CD4-positive, alpha-beta T cell treated with Interleukin-10 for 1 hour (primary cell): ENCODE data around the gene MAN2B1.
"Not testable (repeated sequence)": the region's sequence is repeated elsewhere in the genome, so short reads cannot be mapped to it uniquely, and the experiment has no call there.

ENCODE experiments used
- DNase-seq: peaks from one replicate; pipeline ENCODE4 v3.0.0-alpha.2; 2020

MAN2B1 gene

DNA sequence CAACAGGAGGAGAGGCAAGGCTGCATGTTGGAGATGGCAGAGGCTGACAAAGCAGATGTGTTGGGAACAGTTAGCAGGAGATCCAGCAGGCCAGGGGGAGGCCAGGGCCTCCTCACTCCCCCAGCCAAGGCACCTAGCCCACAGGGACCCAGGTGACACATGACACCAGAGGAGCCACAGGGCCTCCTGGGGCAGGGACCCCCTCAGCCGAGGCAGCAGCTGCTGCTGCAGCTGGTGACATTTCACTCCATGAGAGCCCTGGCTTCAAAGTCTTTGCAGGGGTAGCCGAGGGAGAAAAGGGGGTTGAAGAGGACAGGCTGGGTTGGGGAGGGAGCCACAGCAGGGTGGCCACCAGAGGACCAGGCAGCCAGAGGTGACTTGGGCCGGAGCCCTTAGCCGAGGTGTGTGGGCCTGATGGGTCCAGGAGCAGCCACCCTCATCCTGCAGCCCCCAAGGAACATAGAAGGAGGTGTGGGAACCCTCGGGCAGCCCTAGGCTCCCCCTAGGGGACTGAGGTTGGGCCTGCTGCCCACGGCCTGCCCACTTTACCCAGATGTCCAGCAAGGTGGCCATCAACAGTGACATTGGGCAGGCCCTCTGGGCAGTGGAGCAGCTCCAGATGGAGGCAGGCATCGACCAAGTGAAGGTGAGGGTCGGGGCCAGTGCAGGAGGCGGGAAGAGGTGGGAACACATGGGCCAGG is 21.1 kb upstream of the MAN2B1 start, which contains the start of gene GNG14:
Gene GNG14, plus strand, starts transcription at position 503 of the 701 bp plus-strand sequence. Its CDS starts 51 bp downstream, at position 554.
- DNase-seq = no peak

DNA sequence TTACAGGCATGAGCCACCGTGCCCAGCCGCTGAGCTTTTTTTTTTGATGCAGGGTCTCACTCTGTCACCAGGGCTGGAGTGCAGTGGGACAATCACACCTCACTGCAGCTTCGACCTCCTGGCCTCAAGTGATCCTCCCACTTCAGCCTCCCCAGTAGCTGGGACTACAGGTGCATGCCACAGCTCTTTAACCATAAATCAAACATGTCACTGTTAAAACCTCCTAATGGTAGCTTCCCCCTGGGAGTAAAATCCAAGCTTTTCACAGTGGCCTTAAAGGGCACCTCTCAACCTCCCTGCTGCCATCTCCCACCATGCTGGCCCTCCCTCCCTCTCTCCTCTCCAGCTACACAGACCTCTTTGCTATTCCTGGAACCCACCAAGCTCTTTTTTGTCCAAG is 19.3 kb upstream of the MAN2B1 start:
- DNase-seq = no peak

DNA sequence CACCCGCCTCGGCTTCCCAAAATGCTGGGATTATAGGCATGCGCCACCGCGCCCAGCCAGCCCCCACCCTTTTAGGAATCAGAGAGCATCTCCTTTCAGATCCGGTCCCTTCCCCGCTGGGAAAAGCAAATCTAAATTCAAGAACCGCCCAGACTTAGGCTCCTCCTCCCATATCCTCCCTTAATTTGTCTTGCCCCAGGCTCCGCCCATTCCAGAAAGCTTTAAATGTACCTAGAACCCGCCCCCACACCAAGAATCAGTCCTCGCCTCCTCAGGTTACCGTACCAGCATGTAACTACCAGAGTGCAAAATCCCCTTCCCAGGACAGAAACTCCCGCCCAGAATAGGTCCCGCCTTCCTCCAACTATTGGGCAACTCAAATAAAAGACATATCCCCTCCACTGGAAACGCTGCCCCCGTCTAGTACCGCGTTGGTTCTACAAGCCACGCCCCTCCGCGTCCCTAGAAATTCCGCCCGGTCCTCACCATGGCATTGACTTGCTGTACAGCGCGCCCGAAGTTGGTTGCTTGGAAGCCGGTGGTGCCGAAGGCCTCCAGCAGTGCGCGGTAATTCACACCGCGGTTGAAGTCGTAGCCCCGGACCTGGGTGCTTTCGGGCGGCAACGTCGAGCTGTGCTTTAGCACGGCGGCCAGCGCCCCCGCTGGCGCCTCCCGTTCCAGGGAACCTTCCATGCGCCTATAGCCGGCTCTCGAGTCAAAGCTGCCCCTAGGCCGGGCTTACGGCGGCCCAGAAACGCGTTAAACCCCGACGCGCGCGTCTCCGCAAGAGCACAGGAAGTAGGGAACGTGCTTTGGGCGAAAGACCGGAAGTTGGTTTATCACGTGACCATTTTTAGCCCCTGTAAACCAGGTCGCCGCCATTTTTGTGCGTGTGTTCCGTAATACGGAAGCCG is 14.8 kb upstream of the MAN2B1 start, which contains the start of gene DHPS:
Gene DHPS, minus strand, starts transcription at position 807 of the 914 bp plus-strand sequence. Its CDS starts 114 bp downstream, at position 693.
- DNase-seq = peak; percentile 96

DNA sequence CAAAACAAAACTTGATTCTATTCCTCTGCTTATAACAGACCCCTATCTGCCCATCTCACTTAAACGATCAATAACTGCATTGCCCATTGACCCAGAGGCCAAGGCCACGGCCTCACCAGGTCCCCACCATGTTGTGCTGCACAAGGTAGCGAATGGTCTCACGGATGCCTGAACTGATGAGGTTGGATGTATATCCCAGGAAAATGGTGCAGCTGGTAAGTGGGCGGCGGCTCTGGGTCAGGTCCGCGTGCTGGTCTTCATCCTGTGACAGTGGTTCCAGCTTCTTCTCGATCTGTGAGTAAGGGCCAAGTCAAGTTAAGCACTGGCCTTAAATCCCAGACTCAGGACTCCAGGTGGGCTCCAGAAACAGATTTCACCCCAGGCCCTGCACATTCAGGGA is 13.5 kb upstream of the MAN2B1 start:
- DNase-seq = no peak

DNA sequence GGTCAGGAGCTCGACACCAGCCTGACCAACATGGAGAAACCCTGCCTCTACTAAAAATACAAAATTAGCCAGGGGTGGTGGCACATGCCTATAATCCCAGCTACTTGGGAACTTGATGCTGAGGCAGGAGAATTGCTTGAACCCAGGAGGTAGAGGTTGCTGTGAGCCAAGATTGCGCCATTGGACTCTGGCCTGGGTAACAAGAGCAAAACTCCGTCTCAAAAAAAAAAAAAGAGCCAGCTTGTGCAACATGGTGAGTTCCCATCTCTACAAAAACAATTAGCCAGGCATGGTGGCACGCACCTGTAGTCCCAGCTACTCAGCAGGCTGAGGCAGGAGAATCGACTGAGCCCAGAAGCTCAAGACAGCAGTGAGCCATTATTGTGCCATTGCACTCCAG is 11.5 kb upstream of the MAN2B1 start:
- DNase-seq = not testable (repeated sequence)

DNA sequence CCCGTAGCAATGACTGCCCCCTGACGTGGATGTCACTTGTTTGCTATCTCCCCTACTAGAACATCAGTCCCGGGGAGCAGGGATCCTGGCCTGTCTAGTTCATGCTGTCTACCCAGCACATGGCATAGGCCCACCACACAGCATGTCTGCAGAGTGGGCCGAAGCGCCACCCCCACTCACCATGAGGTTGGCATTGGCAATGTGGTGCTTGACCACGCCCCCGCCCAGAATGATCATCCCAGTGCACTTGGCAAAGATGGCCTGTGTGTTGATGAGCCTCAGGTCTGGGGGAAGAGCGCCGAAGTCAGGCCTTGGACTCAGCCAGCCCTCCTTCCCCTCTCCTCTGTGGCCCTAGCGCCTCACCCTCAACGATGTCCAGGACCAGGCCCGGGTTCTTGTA is 10.4 kb upstream of the MAN2B1 start:
- no peak for DNase-seq

DNA sequence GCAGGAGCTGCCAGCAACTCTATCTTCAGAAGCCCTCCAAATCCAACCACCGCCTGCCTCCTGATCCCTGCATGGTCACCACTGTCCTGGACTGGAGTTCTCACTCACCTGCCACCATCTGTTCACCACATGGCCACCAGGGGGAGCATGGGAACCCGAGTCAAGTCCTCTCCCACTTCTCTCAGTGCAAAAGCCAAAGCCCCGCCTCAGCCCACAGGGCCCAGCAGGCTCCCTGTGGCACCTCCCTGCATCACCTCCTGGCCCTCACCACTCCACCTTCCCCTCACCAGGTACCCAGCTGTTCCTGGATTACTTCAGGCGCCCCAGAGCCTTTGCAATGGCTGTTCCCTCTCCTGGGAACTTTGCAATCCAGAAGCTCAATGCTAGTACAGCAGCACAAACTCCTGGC is 9.8 kb upstream of the MAN2B1 start:
- peak; percentile 84 for DNase-seq

DNA sequence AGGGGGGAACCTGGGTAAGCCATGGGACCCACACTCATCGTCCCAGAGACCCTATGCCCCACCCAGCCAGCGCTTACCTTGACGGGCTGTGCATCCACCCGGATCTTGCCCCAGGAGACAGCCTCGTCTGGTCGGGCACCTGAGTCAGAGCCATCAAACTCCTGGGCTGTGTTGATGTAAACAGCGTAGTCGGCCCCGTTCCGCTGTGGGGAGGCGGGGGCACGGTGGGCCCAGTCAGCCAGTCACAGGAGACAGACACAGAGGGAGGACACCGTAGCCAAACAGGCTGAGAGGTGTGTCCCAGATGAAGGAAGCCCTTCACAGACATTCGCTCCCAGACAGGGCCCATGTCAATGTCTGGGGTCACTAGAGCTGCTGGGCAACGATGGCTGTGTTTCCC is 9.4 kb upstream of the MAN2B1 start:
- no peak for DNase-seq

DNA sequence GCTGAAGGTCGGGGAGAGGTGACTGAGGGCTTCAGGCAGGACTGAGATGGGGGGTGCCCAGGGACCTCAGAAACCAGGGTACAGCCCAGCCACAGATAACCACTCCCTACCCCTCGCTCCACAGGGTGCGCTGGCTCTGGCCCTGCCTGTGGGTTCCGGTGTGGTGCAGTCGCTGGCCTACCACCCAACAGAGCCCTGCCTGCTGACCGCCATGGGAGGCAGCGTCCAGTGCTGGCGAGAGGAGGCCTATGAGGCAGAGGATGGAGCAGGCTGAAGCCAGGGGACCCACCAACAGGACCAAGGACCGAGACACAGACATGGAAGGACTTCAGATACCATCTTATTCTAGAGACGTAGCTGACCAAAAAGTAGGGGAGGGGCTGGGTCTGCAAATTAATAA is 8.9 kb upstream of the MAN2B1 start:
- DNase-seq = no peak

DNA sequence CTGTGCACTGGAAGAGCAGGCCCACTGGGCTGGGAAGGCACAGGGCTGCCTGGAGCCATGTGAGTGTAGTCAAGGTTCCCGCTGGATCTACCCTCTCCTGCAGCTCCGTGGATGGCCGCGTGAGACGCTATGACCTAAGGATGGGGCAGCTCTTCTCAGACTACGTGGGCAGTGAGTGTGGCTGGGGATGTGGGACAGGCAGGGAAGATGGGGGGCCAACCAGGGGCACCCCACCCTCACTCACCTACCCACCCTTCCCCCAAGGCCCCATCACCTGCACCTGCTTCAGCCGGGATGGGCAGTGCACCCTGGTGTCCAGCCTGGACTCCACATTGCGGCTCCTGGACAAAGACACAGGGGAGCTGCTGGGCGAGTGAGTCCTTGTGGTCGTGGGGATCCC is 6.2 kb upstream of the MAN2B1 start:
- no peak for DNase-seq

DNA sequence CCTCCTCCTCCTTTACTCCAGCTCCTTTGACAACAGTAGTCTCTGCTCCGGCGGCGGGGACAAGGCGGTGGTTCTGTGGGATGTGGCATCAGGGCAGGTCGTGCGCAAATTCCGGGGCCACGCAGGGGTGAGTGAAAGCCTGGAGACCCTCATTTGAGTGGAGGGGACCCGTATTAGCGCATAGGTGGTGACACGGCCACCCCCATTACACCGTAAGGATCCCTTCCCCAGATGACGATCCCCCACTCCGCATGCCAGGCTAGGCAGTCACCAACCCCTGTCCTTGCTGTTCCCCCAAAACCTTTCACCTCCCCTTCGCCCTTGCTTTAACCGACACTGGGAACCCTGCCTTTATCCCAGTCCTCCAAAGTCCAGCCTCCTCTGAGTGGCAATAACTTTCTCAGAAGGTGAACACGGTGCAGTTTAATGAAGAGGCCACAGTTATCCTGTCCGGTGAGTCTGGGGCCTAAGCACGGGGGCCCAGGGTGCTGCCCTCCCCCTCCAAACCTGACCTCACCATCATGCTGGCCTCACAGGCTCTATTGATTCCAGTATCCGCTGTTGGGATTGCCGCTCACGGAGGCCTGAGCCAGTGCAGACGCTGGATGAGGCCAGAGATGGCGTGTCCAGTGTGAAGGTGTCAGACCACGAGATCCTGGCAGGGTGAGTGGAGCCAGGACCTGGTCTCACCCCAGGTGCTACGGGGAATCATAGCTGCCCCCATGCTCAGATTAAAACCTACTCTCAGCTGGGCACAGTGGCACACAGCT is 3.8 kb upstream of the MAN2B1 start:
- no peak for DNase-seq

DNA sequence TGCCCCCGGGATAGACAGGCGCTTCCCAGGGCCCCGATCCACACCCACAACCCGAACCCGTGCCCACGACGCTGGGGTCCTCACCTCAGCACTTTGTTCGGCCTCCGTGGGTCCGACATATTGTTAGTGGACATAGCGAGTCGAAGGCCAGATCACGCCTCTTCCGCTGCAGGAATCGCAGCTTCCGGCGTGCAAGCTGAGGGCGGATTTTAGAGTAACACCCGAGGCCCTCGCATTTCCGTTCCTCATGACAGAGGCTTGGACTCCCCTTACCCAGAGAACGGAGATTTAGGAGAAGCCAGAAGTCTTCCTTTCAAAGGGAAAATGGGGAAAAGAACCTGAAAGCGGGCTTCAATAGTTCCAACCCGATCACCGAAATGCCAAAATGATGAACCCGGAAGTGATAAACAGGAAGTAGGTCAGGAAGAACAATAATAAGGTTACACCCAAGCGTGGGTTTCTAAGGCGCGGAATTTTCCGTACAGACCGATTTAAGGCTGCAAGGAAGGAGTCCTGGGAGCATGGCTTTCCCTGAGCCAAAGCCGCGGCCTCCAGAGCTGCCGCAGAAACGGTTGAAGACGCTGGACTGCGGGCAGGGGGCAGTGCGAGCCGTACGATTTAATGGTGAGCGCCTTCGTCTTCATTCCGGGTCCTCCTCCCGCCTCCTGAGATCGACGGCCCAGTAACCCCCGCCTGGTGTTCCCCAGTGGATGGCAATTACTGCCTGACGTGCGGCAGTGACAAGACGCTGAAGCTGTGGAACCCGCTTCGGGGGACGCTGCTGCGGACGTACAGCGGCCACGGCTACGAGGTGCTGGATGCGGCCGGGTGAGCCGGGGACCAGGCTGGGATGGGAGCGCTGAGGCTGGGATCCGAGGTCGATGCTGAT is 3.0 kb upstream of the MAN2B1 start:
- peak; percentile 82 for DNase-seq

DNA sequence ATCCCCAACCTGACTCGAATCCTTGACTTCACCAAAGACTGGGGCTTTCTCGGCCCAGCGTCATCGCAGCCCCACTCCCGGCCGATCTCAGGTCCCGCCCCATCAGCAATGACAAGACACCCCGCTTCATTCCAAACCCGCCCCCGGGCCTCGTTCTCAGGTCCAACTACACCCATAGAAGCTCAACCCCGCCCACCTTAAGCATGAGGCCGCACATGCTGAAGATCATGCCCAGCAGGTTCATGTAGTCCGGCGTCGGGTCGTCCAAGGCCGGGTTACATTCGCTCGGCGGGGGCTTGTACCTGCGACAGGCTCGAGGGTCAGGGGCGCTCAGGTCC is 2.4 kb upstream of the MAN2B1 start:
- DNase-seq = peak; percentile 86

DNA sequence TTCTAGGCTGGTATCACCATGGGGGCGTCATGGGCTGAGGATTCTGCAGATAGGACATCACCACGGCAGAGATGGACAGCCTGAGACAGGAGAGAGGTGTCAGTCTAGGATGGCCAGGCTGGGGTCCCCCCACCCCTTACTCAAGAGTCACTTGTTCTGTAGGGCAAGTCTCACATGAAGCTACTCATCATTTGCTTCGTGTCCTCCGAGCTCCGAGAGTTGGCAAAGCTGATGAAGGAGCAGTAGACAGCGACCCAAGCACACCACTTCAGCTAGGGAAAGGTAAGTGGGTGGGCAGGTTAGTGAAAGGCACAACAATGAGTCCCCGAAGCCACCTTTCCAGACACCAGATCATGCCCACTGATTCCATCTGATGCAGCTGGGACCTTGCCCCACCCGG is 1.8 kb upstream of the MAN2B1 start:
- DNase-seq = no peak

DNA sequence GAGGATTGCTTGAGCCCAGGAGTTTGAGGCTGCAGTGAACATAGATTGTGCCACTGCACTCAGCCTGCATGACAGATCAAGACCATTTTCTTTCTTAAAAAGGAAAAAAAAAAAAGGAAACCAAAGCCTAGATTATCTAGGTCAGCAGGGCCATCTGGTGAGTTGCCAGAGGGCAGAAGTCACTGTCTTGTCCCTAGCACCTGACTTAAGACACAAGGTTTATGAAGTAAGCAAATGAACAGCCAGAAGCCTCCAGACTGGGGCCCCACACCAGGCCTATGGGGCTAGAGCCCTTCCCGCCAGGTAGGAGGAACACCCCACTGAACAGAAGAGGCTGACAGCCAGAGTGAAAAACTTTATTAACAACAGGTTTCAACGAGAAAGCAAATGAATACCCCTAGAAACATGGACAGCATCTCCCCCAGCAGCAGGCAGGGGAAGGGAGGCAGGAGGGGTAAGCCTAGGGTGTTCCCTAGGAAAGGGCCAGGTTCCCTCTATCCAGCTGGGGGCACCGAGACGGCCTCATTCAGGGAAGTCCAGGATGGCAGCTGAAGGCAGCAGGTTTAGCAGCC is 1.3 kb upstream of the MAN2B1 start:
- no peak for DNase-seq

DNA sequence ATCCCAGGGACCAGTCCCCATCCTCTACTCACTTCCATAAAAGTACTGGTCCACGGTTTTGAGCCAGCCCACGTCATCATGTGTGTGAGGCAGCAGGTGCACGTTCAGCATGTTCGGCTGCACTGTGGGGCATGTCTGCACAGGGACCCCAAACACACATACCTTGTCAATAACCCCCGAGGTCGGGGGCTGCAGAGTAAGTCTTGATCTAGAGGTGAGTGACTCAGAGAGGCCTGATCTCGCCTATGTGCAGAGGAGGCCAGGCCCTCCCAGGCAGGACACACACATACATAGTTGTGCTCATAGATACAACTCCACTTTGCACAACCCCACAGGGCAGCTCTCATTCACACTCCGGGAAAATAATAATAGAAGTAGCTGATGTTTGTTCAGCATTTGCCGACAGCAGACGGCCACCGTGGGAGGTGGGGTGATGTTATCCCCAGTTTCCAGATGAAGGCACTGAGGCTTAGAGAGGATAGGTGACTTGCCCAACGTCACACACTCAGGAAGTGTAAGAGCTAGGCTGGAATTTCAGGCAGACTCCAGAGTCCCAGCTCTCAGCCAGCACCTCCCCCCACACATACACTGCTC is 774 bp downstream of the MAN2B1 start:
- no peak for DNase-seq

DNA sequence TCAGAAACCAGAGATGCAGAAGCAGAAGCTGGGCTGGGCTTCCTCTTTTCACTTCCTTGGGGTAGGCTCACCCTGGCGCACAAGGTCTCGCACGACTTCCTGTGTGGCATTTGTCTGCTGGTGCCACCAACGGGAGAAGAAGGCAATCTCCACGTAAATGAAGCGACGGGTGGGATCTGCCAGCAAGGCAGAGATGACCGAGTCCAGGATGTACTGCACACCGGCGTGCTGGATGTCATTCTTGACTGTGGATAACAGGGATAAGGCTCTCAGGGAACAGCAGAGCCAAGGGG is 1.3 kb downstream of the MAN2B1 start:
- peak; percentile 65 for DNase-seq

DNA sequence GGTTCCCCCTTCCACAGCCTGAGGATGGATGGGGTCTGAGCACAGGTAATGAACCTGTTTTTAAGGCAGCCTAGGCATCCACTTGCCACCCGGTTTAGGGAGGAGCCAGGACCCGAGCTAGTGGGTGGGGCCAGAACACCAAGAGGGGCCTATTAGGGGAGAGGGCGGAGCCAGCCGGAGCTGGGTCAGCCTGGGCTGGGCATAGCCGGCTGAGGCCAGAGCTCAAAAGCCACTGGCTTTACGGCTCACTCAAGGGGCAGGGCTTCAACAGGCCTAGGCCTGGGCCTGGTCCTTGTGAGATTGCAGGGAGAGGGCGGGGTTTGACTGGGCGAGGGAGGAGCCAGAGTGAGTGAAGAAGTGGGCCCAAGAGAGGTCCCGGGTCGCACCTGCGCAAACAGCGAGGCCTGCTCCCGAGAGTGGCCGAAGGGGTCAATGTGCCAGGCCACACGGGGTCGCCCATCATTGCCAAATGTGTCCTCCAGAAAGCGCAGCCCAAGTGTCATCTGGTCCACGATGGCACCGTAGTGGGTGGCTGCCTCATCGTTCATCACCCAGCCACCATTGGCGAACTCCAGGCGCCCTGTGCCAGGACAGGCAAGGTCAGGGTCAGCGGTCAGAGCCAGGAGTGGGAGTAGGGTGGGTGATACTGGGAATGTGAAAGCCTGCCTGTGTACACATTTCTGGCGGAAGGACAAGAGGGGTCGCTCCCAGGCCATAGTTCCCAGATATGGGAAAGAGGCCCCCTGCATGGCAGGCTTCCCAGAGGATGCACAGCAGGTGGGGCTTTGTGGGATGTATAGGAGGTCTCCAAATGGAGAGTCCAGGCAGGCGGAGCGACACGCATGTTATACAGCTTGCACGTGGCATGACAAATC is 1.9 kb downstream of the MAN2B1 start:
- no peak for DNase-seq

DNA sequence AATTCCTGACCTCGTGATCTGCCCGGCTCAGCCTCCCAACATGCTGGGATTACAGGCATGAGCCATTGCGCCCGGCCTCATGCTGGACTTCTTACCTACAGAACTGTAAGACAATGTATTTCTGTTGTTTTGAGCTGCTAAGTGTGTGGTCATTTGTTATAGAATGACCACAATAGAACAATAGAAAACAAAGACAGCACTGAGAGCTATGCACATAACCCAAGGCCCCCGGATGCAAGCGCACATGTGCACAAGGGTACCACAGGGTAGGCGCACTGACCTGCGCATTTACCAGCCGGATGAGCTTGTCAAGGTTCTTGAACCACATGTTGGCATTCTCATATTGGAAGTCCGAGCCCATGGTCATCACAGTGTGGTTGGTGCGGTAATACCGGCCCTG is 5.6 kb downstream of the MAN2B1 start:
- no peak for DNase-seq

DNA sequence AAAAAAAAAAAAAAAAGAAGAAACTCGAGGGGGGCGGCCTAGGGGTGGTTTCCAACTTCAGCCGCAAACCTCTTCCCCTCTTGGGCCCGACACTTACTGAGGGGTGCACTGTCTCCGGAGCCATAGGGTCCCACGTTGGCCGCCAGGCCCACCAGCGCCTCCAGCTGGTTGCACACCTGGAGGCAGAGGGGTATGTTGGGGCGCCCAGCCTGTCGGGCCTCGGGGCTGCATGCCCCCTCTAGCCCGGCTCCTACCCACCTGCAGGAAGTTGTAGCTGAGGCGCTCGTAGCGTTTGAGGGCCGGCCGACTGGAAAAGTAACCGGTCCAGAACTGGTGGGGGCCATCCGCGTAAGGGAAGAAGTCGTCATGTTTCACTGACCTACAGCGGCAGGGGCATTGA is 8.6 kb downstream of the MAN2B1 start:
- DNase-seq = no peak
